NCI-H2196 treated with DMSO at 0.1 percent for 48 hours (cell line): ENCODE data around the gene CNTNAP5.

ENCODE experiments used
- DNase-seq: peaks from one replicate; lab custom pipeline; 2025; ENCODE audit not compliant: unreplicated experiment; lab: John Stamatoyannopoulos, UW

The CNTNAP5 gene

GRCh38 chr2:124877141-124877577 lies 852.1 kb downstream of the CNTNAP5 start:
- no peak for DNase-seq

GRCh38 chr2:124879640-124880039 lies 854.6 kb downstream of the CNTNAP5 start:
- no peak for DNase-seq

GRCh38 chr2:124880995-124881394 lies 855.9 kb downstream of the CNTNAP5 start:
- no peak for DNase-seq

GRCh38 chr2:124882423-124882822 lies 857.3 kb downstream of the CNTNAP5 start:
- DNase-seq = no peak

GRCh38 chr2:124883595-124883994 lies 858.5 kb downstream of the CNTNAP5 start:
- DNase-seq = no peak

- DNase-seq = no peak
Measured at GRCh38 chr2:124884315-124884714, 859.2 kb downstream of the CNTNAP5 start.

- DNase-seq = no peak
Measured at GRCh38 chr2:124886216-124886615, 861.1 kb downstream of the CNTNAP5 start.

GRCh38 chr2:124887466-124887865 lies 862.4 kb downstream of the CNTNAP5 start:
- DNase-seq = no peak

- no peak for DNase-seq
Measured at GRCh38 chr2:124888431-124888830, 863.3 kb downstream of the CNTNAP5 start.

GRCh38 chr2:124894199-124894598 lies 869.1 kb downstream of the CNTNAP5 start:
- DNase-seq = no peak

- DNase-seq = no peak
Measured at GRCh38 chr2:124898827-124899226, 873.7 kb downstream of the CNTNAP5 start.

GRCh38 chr2:124908411-124908810 lies 883.3 kb downstream of the CNTNAP5 start:
- DNase-seq = no peak

GRCh38 chr2:124911560-124911959 lies 886.5 kb downstream of the CNTNAP5 start:
- DNase-seq = no peak

GRCh38 chr2:124913868-124914267 lies 888.8 kb downstream of the CNTNAP5 start:
- no peak for DNase-seq

- no peak for DNase-seq
Measured at GRCh38 chr2:124915567-124915966, 890.5 kb downstream of the CNTNAP5 start.

GRCh38 chr2:124919296-124919695 lies 894.2 kb downstream of the CNTNAP5 start:
- DNase-seq = no peak

- DNase-seq = no peak
Measured at GRCh38 chr2:124920448-124920847, 895.4 kb downstream of the CNTNAP5 start.

GRCh38 chr2:124921191-124921590 lies 896.1 kb downstream of the CNTNAP5 start:
- no peak for DNase-seq

GRCh38 chr2:124923097-124923496 lies 898.0 kb downstream of the CNTNAP5 start:
- no peak for DNase-seq

- DNase-seq = no peak
Measured at GRCh38 chr2:124933883-124934282, 908.8 kb downstream of the CNTNAP5 start.

GRCh38 chr2:124953921-124954320 lies 928.8 kb downstream of the CNTNAP5 start:
- no peak for DNase-seq

- DNase-seq = no peak
Measured at GRCh38 chr2:124959581-124959980, 934.5 kb downstream of the CNTNAP5 start.

GRCh38 chr2:124961132-124961531 lies 936.0 kb downstream of the CNTNAP5 start:
- DNase-seq = no peak
